HG03342 (cell line): ENCODE measurements around the gene L3MBTL1.

Experiments used
- ATAC-seq: cut with Tn5 transposase; IDR thresholded peaks from one replicate; pipeline ENCODE4 v1.9.1; 2021; ENCODE audit warnings: mild to moderate bottlenecking, moderate library complexity; ENCODE audit not compliant: unreplicated experiment

Gene L3MBTL1

GRCh38 chr20:43534791-43535350 lies 27.4 kb downstream of the L3MBTL1 start:
- no peak for ATAC-seq

GRCh38 chr20:43535370-43536004 lies 28.0 kb downstream of the L3MBTL1 start:
- no peak for ATAC-seq

GRCh38 chr20:43536041-43536816 lies 28.7 kb downstream of the L3MBTL1 start:
- no peak for ATAC-seq

GRCh38 chr20:43536817-43537440 lies 29.4 kb downstream of the L3MBTL1 start:
- no peak for ATAC-seq

- ATAC-seq, result no peak
These were observed 30.7 kb downstream of the L3MBTL1 start for GRCh38 chr20:43537921-43538877.

- no peak for ATAC-seq
These were observed 31.6 kb downstream of the L3MBTL1 start for GRCh38 chr20:43538878-43539700.

GRCh38 chr20:43539975-43540672 lies 32.6 kb downstream of the L3MBTL1 start:
- no peak for ATAC-seq

- no peak for ATAC-seq
These were observed 33.2 kb downstream of the L3MBTL1 start for GRCh38 chr20:43540673-43541060.

- no peak for ATAC-seq
These were observed 33.7 kb downstream of the L3MBTL1 start for GRCh38 chr20:43541214-43541613.

GRCh38 chr20:43542161-43542560 lies 34.7 kb downstream of the L3MBTL1 start:
- no peak for ATAC-seq

GRCh38 chr20:43542674-43543073 lies 35.2 kb downstream of the L3MBTL1 start:
- no peak for ATAC-seq

GRCh38 chr20:43543138-43543537 lies 35.6 kb downstream of the L3MBTL1 start:
- ATAC-seq, result no peak

- ATAC-seq, result no peak
These were observed 37.0 kb downstream of the L3MBTL1 start for GRCh38 chr20:43544501-43544900.

GRCh38 chr20:43545837-43546578 lies 38.5 kb downstream of the L3MBTL1 start:
- ATAC-seq, result no peak

GRCh38 chr20:43548273-43548880 lies 40.9 kb downstream of the L3MBTL1 start:
- ATAC-seq, result no peak

- no peak for ATAC-seq
These were observed 42.0 kb downstream of the L3MBTL1 start for GRCh38 chr20:43549416-43550065.

GRCh38 chr20:43550456-43550855 lies 43.0 kb downstream of the L3MBTL1 start:
- ATAC-seq, result no peak

- ATAC-seq, result no peak
These were observed 46.9 kb downstream of the L3MBTL1 start for GRCh38 chr20:43554369-43554768.
